Neural crest cell (in vitro differentiated cells): ENCODE data around the gene ABHD16A. TPM values are rescaled to one million over a fixed set of nuclear protein-coding genes. Genes with fewer than 3 reads are reported as not detected.

Source experiments
- DNase-seq: peaks from one replicate; pipeline ENCODE4 v3.0.0; 2021; ENCODE audit warnings: low read depth, mixed read lengths, low spot score
- H3K27ac Mint-ChIP-seq: one replicate; pipeline ENCODE4 v1.8.0; 2021; ENCODE audit warnings: mild to moderate bottlenecking, mixed read lengths; ENCODE audit not compliant: unreplicated experiment
- H3K27me3 Mint-ChIP-seq: 2 replicates; pipeline ENCODE4 v1.8.0; 2021; ENCODE audit warnings: low read depth, mild to moderate bottlenecking, mixed read lengths
- H3K36me3 Mint-ChIP-seq: 2 replicates; pipeline ENCODE4 v1.8.0; 2021; ENCODE audit warnings: low read depth, mild to moderate bottlenecking, mixed read lengths
- H3K4me1 Mint-ChIP-seq: 2 replicates; pipeline ENCODE4 v1.8.0; 2021; ENCODE audit warnings: mixed read lengths
- H3K4me3 Mint-ChIP-seq: one replicate; pipeline ENCODE4 v1.8.0; 2021; ENCODE audit warnings: mild to moderate bottlenecking, mixed read lengths
- H3K9me3 Mint-ChIP-seq: 2 replicates; pipeline ENCODE4 v1.8.0; 2021; ENCODE audit warnings: mixed read lengths
- CTCF ChIP-seq: fragments of 200-600 bp; sonication (generic); conservative IDR thresholded peaks from 2 replicates; pipeline ENCODE4 v1.5.0; 2021; ENCODE audit warnings: antibody characterized with exemption, mild to moderate bottlenecking
- total RNA-seq: library from RNA; stranded (reverse); gene quantifications from 2 replicates; pipeline ENCODE4 v1.2.1, GENCODE V29; 2021

ABHD16A gene
- total RNA-seq, 1 donor from 2014 or later = 73.6 TPM

DNA sequence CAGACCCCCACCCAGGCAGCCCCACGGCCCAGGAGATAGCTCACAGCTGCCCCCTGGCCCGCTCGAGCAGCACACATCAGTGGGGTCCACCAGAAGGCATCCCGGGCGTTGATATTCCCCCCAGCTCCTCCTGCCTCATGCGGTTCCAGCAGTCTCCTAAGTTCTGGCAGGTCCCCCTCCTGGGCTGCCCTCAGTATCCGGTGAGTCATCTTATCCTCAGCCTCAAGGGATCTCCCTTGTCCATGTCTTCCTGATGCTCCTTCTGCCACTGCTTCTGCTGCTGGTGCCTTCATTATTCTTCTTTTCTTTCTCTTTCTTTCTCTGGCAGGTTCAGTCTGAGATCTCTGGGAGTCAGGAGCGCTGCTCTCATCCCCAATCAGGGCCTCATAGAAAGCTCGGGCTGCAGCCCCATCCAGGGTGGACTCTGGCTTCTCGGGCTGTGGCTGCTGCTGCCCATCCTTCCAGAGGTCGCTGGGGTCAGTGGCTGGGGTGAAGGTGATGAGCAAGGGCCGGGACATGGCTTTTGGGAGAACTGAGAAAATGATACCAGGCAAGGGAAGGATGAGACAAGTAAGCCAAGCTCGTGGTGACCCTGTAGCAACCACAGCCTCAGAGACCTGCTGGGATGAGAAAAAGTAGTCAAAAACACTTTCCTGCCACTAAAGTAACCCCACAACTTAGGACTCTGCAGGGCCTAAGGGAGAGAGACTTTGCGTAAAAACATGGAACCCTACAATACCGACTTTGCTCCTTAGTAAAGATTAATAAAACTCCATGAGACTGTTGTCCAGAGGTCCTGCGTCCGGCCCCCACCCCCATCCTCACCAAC, 38.9 kb downstream of the ABHD16A start:
- no peaks in the 10 kb centered on the region for H3K27me3 Mint-ChIP-seq
- peaks cover 8% of the 10 kb centered on the region for H3K36me3 Mint-ChIP-seq
- DNase-seq = no peak
- no peaks in the 10 kb centered on the region for H3K9me3 Mint-ChIP-seq
- no peak for TF ChIP-seq CTCF
- H3K4me1 Mint-ChIP-seq = peaks cover 53% of the 10 kb centered on the region
- peak overlapping the region; percentile 93 for H3K4me3 Mint-ChIP-seq
- H3K27ac Mint-ChIP-seq = peak overlapping the region; percentile 81

- peaks cover 60% of the 10 kb centered on the region for H3K4me1 Mint-ChIP-seq
- no peak for DNase-seq
- H3K9me3 Mint-ChIP-seq = no peaks in the 10 kb centered on the region
- no peak for TF ChIP-seq CTCF
- peaks cover 8% of the 10 kb centered on the region for H3K36me3 Mint-ChIP-seq
- no peaks in the 10 kb centered on the region for H3K27me3 Mint-ChIP-seq
- H3K27ac Mint-ChIP-seq = no peak overlapping the region
- peak overlapping the region; percentile 93 for H3K4me3 Mint-ChIP-seq
These were observed 39.8 kb downstream of the ABHD16A start for GRCh38 chr6:31663126-31663960.

DNA sequence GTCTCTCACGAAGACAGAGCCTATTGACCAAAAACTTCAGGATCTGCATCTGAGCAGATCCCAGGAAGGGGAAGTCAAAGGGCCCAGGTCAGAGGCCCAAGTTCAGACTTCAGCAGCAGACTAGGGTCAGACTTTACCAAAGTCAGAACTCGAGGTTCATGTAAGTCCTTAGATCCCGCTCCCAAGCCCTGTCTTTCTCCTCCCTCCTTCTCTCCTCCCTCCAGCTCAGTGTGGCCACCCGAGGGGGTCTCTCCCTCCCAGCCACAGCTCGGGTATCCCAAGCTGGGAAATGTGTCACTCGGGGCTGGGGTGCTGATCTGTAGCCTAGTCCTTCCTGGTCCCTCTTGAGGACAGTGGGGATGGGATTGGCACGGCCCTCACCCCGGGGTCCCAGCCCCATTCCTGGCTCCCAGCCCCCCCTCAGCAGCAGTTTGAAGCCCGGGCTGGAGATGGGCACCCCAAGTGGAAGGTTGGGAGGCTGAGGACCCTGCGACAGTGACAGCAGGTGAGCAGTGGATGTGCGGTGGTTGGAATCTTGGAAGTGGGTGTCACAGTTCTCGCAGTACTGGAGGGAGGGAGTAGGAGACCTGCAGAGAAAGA, 40.9 kb downstream of the ABHD16A start:
- Mint-ChIP-seq H3K36me3 (peaks cover 5% of the 10 kb centered on the region), H3K27ac (no peak overlapping the region), H3K9me3 (no peaks in the 10 kb centered on the region), H3K4me3 (peak overlapping the region; percentile 93), H3K4me1 (peaks cover 69% of the 10 kb centered on the region), H3K27me3 (no peaks in the 10 kb centered on the region)
- no peak for TF ChIP-seq CTCF
- DNase-seq = no peak

GRCh38 chr6:31661262-31662123, 41.6 kb downstream of the ABHD16A start:
- Mint-ChIP-seq H3K27ac (peak overlapping the region; percentile 95), H3K4me1 (peaks cover 64% of the 10 kb centered on the region), H3K27me3 (no peaks in the 10 kb centered on the region), H3K9me3 (no peaks in the 10 kb centered on the region), H3K36me3 (peaks cover 5% of the 10 kb centered on the region), H3K4me3 (peak overlapping the region; percentile 93)
- no peak for DNase-seq
- no peak for TF ChIP-seq CTCF
